Tibial nerve (tissue), 3 donors: ENCODE measurements around the gene CLECL1.
"Not testable (repeated sequence)": the region's sequence is repeated elsewhere in the genome, so short reads cannot be mapped to it uniquely, and the experiment has no call there.

Experiments used
- CTCF ChIP-seq, 5 experiments: fragments of 200-600 bp in 3 of 5; fragments of 450-650 bp in 2 of 5; sonication (generic) in 3 of 5; IDR thresholded peaks; one replicate each; pipeline ENCODE4 v1.5.1; 2016 to 2019; ENCODE audit warnings: antibody characterized with exemption in 5 of 5, mild to moderate bottlenecking in 3 of 5, moderate library complexity in 2 of 5
- POLR2A ChIP-seq, 2 donors: fragments of 450-650 bp; IDR thresholded peaks; one replicate each; pipeline ENCODE4 v1.6.1; 2017; ENCODE audit warnings: antibody characterized with exemption in 2 of 2, mild to moderate bottlenecking in 2 of 2, moderate library complexity in 2 of 2

- TF ChIP-seq CTCF, POLR2A (IDR thresholded peaks at IDR 0.05): not testable (repeated sequence)
These were observed 37.2 kb downstream of the CLECL1 start for GRCh38 chr12:9695661-9696060.
